Hepatocyte (in vitro differentiated cells): ENCODE results near the gene OR2F2. TPM values are rescaled to one million over a fixed set of nuclear protein-coding genes. Genes with fewer than 3 reads are reported as not detected.

Experiments
- DNase-seq: peaks from one replicate; pipeline ENCODE4 v3.0.0-alpha.2; 2016; ENCODE audit warnings: low spot score
- H2AFZ ChIP-seq: fragments of 200-600 bp; sonication (generic); 2 replicates; pipeline ENCODE4 v1.6.0; 2016; ENCODE audit warnings: antibody characterized with exemption, mild to moderate bottlenecking
- H3K27ac ChIP-seq: fragments of 200-600 bp; sonication (generic); 2 replicates; pipeline ENCODE4 v1.5.1; 2016; ENCODE audit warnings: mild to moderate bottlenecking
- H3K27me3 ChIP-seq: fragments of 200-600 bp; sonication (generic); 2 replicates; pipeline ENCODE4 v1.6.1; 2016
- H3K36me3 ChIP-seq: fragments of 200-600 bp; sonication (generic); replicated peaks from 2 replicates; pipeline ENCODE4 v1.5.1; 2016; ENCODE audit warnings: low read depth; ENCODE audit not compliant: insufficient read depth
- H3K4me1 ChIP-seq: fragments of 200-600 bp; sonication (generic); 2 replicates; pipeline ENCODE4 v1.5.1; 2016; ENCODE audit warnings: mild to moderate bottlenecking, moderate library complexity; ENCODE audit not compliant: insufficient read depth
- H3K4me2 ChIP-seq: fragments of 200-600 bp; sonication (generic); 2 replicates; pipeline ENCODE4 v1.6.0; 2016
- H3K4me3 ChIP-seq: fragments of 200-600 bp; sonication (generic); 2 replicates; pipeline ENCODE4 v1.5.1; 2016; ENCODE audit warnings: mild to moderate bottlenecking
- H3K79me2 ChIP-seq: fragments of 200-600 bp; sonication (generic); 2 replicates; pipeline ENCODE4 v1.6.0; 2017; ENCODE audit warnings: mild to moderate bottlenecking
- H3K9me2 ChIP-seq: fragments of 200-600 bp; sonication (generic); replicated peaks from 2 replicates; pipeline ENCODE4 v1.6.0; 2017; ENCODE audit warnings: mild to moderate bottlenecking; ENCODE audit not compliant: insufficient read depth
- H3K9me3 ChIP-seq: fragments of 200-600 bp; sonication (generic); 2 replicates; pipeline ENCODE4 v1.5.1; 2016; ENCODE audit warnings: low read depth, mild to moderate bottlenecking
- H4K20me1 ChIP-seq: fragments of 200-600 bp; sonication (generic); 2 replicates; pipeline ENCODE4 v1.6.0; 2016; ENCODE audit warnings: mild to moderate bottlenecking; ENCODE audit not compliant: insufficient read depth, poor library complexity, severe bottlenecking
- CTCF ChIP-seq: fragments of 200-600 bp; sonication (generic); IDR thresholded peaks from 2 replicates; pipeline ENCODE4 v1.5.1; 2016; ENCODE audit warnings: antibody characterized with exemption, mild to moderate bottlenecking; ENCODE audit not compliant: poor library complexity
- EZH2 ChIP-seq: fragments of 200-600 bp; sonication (generic); IDR thresholded peaks from 2 replicates; pipeline ENCODE4 v1.6.1; 2016; ENCODE audit warnings: antibody characterized with exemption, mild to moderate bottlenecking, borderline replicate concordance
- EZH2phosphoT487 ChIP-seq: fragments of 200-600 bp; sonication (generic); IDR thresholded peaks from one replicate; pipeline ENCODE4 v1.6.1; 2018; ENCODE audit warnings: antibody characterized with exemption, mild to moderate bottlenecking, low read depth, moderate library complexity; ENCODE audit not compliant: unreplicated experiment, severe bottlenecking
- WGBS: methylation state at CpG from one replicate; pipeline ENCODE4 v1.1.6; 2016; ENCODE audit warnings: low lambda C conversion rate; ENCODE audit errors: missing lambda C conversion rate; 5-methylcytosine and 5-hydroxymethylcytosine counted together
- polyA plus RNA-seq: library from polyadenylated mRNA; unstranded; fragments of >200 nt; fragmentation: Nextera tagmentation; extraction: Ambion mirVana; gene quantifications from 2 replicates; pipeline ENCODE4 v1.2.1, GENCODE V29; 2016
- total RNA-seq: library from RNA; depleted of rRNA; stranded (reverse); fragments of >200 nt; gene quantifications from 2 replicates; pipeline ENCODE4 v1.2.3, GENCODE V29; 2014

OR2F2 gene
- total and polyA plus RNA-seq, 2 experiments from 2014 or later = not detected

- no peaks in the 10 kb centered on the region for H3K9me2 ChIP-seq
- no peaks in the 10 kb centered on the region for H3K9me3 ChIP-seq
- no peak overlapping the region for H2AFZ ChIP-seq
- no peak overlapping the region for H3K4me3 ChIP-seq
- 53% methylated on average over 4 of the region's 4 CpGs for WGBS
- H3K27me3 ChIP-seq = no peaks in the 10 kb centered on the region
- TF ChIP-seq CTCF (no peak), EZH2 (no peak), EZH2phosphoT487 (no peak)
- peak overlapping the region; percentile 24 for H3K27ac ChIP-seq
- no peak overlapping the region for H3K4me2 ChIP-seq
- DNase-seq = peak; percentile 11
- H3K36me3 ChIP-seq = no peaks in the 10 kb centered on the region
- peaks cover 5% of the 10 kb centered on the region for H3K4me1 ChIP-seq
- no peaks in the 10 kb centered on the region for H4K20me1 ChIP-seq
- H3K79me2 ChIP-seq = no peaks in the 10 kb centered on the region
These were observed 32.4 kb downstream of the OR2F2 start for GRCh38 chr7:143967398-143967797.

GRCh38 chr7:143973870-143974416 is 38.9 kb downstream of the OR2F2 start:
- Histone ChIP-seq H4K20me1 (no peaks in the 10 kb centered on the region), H3K4me2 (peak overlapping the region; percentile 67), H3K27me3 (no peaks in the 10 kb centered on the region), H3K9me3 (no peaks in the 10 kb centered on the region), H3K79me2 (no peaks in the 10 kb centered on the region), H3K9me2 (no peaks in the 10 kb centered on the region), H3K4me3 (no peak overlapping the region), H3K36me3 (no peaks in the 10 kb centered on the region), H3K27ac (peak overlapping the region; percentile 84), H2AFZ (no peak overlapping the region), H3K4me1 (no peaks in the 10 kb centered on the region)
- DNase-seq = no peak
- TF ChIP-seq CTCF (no peak), EZH2phosphoT487 (no peak), EZH2 (no peak)
- WGBS = 46% methylated on average over 4 of the region's 4 CpGs

GRCh38 chr7:143974459-143974858 is 39.4 kb downstream of the OR2F2 start:
- 37% methylated on average over 4 of the region's 4 CpGs for WGBS
- DNase-seq = peak; percentile 54

More at GRCh38 chr7:143974459-143974858, 39.4 kb downstream of the OR2F2 start:
- H3K79me2 ChIP-seq = no peaks in the 10 kb centered on the region
- H3K9me3 ChIP-seq = no peaks in the 10 kb centered on the region
- no peak for TF ChIP-seq EZH2
- no peak for TF ChIP-seq CTCF
- no peak for TF ChIP-seq EZH2phosphoT487
- H3K27ac ChIP-seq = peak overlapping the region; percentile 84
- peak overlapping the region; percentile 67 for H3K4me2 ChIP-seq
- H2AFZ ChIP-seq = no peak overlapping the region
- no peaks in the 10 kb centered on the region for H4K20me1 ChIP-seq
- no peaks in the 10 kb centered on the region for H3K9me2 ChIP-seq
- no peaks in the 10 kb centered on the region for H3K36me3 ChIP-seq
- H3K4me1 ChIP-seq = no peaks in the 10 kb centered on the region
- no peak overlapping the region for H3K4me3 ChIP-seq
- H3K27me3 ChIP-seq = no peaks in the 10 kb centered on the region
